Measurements from ENCODE around the gene CD300C.

The CD300C gene

DNA sequence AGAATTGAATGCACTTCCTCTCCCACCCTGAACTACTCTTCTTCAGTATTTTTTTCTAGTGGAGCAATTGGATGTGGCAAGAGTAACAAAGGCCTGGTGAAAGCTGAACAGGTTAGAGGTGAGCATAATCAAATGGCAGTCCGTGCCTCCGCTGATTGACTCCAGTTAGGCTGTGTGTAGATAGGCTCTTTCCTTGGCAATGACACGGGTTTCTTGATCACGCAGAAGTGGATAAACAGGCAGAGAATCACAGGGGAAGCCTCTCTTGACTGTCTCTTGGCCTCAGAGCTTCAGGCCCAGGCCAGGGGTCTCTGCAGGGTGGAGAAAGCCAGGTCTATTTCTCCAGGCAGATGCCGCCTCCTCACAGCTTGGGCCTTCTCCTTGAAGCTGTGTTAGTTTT, 18.8 kb downstream of the CD300C start:
- H3K4me3 ChIP-seq (ENCODE audit: control insufficient read depth, low read depth, low read length): no peak overlapping the region
- DNase-seq (ENCODE audit: low read depth): no peak
- no peak for TF ChIP-seq CTCF (IDR thresholded peaks at IDR 0.05; ENCODE audit: control insufficient read depth, insufficient read depth, low read depth, low read length, missing control alignments)

GRCh38 chr17:74526681-74527080, 19.2 kb downstream of the CD300C start:
- H3K4me3 ChIP-seq (ENCODE audit: control insufficient read depth, low read depth, low read length): no peak overlapping the region
- no peak for DNase-seq (ENCODE audit: low read depth)
- no peak for TF ChIP-seq CTCF (IDR thresholded peaks at IDR 0.05; ENCODE audit: control insufficient read depth, insufficient read depth, low read depth, low read length, missing control alignments)

DNA sequence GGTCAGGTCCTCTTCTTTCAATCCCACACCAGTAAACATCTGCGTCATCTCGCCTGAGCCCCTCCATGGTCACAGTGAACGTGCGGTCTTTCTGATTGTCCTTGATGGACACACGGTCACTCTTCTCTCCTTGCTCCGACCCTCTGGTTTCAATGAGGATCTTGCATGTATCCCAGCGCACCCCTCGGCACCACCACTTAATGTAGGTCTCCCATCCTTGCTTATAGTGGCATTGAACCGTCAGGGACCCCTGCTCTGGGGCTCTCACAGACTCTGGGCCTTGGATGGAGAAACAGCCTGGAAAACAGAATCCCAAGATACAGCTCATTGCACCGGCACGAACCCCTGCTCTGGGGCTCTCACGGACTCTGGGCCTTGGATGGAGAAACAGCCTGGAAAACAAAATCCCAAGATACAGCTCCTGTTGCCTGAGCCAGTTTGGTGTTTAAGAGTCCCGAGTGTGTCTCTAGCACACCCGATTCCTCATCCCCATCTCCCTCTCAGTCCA, 20.1 kb downstream of the CD300C start:
- TF ChIP-seq CTCF (IDR thresholded peaks at IDR 0.05; ENCODE audit: control insufficient read depth, insufficient read depth, low read depth, low read length, missing control alignments): no peak
- DNase-seq (ENCODE audit: low read depth): no peak

DNA sequence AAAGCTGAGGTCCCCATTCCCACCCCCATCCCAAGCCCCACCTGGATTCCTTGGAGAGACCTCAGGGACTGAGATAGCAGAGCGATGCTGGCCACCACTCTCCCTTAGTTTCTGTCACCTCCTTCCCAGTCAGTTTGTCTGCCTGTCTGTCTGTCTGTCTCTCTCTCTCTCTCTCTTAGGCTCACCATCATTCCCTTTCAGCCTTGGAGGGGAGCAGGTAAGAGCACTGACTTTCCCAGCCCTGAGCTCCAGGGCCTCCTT, 20.5 kb downstream of the CD300C start:
- H3K4me3 ChIP-seq (ENCODE audit: control insufficient read depth, low read depth, low read length): no peak overlapping the region
- no peak for TF ChIP-seq CTCF (IDR thresholded peaks at IDR 0.05; ENCODE audit: control insufficient read depth, insufficient read depth, low read depth, low read length, missing control alignments)
- DNase-seq (ENCODE audit: low read depth): no peak

More for the DNA sequence above, 20.1 kb downstream of the CD300C start:
- no peak overlapping the region for H3K4me3 ChIP-seq (ENCODE audit: control insufficient read depth, low read depth, low read length)

DNA sequence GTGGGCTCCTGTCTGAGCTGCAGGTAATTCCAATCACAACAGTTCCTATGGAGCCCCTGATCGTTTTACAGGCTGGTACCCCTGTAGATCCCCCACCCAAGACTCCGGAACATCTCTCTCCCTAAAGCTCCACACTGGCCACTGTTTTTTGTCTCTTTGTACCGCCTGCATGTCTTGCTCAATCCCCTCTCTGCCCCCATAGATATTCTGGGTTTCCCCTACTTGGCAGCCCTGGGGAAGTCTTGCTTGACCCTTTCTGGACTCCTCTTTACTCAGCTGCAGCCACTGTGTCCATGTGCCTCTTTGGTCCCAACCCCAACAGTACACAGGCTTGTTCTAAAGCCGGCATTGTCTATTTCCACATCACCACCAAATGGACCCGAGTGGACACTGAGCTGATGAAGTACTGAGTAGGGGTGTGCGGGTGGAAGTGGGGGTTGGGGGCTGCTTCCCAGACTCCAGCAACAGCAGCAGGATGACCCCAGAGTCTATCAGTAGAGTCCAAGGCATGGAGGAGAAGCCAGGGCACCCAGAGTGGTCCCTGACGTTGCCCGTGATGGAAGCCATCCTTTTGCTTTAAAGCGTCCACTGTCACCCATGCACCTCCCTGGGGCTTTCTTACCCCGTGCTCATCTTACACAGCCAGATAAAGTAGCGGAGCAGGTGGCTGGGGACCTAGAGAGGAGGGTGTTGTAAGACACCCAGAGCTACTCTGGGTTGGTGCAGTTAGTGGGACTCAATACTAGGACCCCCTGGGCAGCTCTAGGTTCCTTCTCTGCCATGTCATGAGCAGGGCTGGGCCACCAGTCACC, 21.1 kb downstream of the CD300C start:
- DNase-seq (ENCODE audit: low read depth): no peak
- H3K4me3 ChIP-seq (ENCODE audit: control insufficient read depth, low read depth, low read length): no peak overlapping the region
- no peak for TF ChIP-seq CTCF (IDR thresholded peaks at IDR 0.05; ENCODE audit: control insufficient read depth, insufficient read depth, low read depth, low read length, missing control alignments)

- H3K4me3 ChIP-seq (ENCODE audit: control insufficient read depth, low read depth, low read length): no peak overlapping the region
- DNase-seq (ENCODE audit: low read depth): no peak
These were observed 22.6 kb downstream of the CD300C start for GRCh38 chr17:74523308-74523707.

More at GRCh38 chr17:74523308-74523707, 22.6 kb downstream of the CD300C start:
- no peak for TF ChIP-seq CTCF (IDR thresholded peaks at IDR 0.05; ENCODE audit: control insufficient read depth, insufficient read depth, low read depth, low read length, missing control alignments)
